Right lobe of liver (tissue), 4 donors: ENCODE measurements around the gene EIF1AY.

Experiments used
- POLR2A ChIP-seq: fragments of 450-650 bp; IDR thresholded peaks from one replicate; pipeline ENCODE4 v1.6.1; 2017; ENCODE audit warnings: antibody characterized with exemption, mild to moderate bottlenecking
- TF ChIP-seq, protein P1 (sequence below), 4 donors: fragments of 200-600 bp in 3 of 4; fragments of 450-650 bp in 1 of 4; IDR thresholded peaks; one replicate each; pipeline versions ENCODE4 v1.5.1 to v1.8.0; 2016 to 2022; ENCODE audit warnings: antibody characterized with exemption in 4 of 4, mild to moderate bottlenecking in 2 of 4
- donor health status: DM: no; HTN: no; CAD: no.
- donor health status: DM: no; HTN: no; CAD: no.
- donor health status: DM: no; HTN: yes; CAD: no.

DNA sequence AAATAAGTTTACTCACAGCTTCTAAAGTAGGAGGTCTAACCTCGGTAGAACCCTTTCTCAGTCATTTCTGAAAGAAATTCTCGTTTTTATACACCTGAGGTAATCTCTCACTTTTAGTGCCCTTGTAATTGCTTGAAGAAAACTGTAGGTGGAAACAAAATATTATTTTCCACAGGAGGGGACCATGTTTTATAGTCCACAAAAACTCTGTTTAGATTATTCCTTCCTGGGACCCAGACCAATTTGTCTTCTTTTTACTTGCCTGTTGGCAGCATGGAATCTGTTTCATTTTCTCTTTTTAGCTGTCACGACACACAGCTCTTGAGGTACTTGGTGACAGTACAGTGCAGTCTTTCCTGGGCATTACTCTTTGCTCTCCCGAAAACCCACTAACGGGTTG lies 930 bp downstream of the EIF1AY start:
- TF ChIP-seq, protein P1, sequence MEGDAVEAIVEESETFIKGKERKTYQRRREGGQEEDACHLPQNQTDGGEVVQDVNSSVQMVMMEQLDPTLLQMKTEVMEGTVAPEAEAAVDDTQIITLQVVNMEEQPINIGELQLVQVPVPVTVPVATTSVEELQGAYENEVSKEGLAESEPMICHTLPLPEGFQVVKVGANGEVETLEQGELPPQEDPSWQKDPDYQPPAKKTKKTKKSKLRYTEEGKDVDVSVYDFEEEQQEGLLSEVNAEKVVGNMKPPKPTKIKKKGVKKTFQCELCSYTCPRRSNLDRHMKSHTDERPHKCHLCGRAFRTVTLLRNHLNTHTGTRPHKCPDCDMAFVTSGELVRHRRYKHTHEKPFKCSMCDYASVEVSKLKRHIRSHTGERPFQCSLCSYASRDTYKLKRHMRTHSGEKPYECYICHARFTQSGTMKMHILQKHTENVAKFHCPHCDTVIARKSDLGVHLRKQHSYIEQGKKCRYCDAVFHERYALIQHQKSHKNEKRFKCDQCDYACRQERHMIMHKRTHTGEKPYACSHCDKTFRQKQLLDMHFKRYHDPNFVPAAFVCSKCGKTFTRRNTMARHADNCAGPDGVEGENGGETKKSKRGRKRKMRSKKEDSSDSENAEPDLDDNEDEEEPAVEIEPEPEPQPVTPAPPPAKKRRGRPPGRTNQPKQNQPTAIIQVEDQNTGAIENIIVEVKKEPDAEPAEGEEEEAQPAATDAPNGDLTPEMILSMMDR (IDR thresholded peaks at IDR 0.05) = no peak
- no peak for TF ChIP-seq POLR2A
